ENCODE measurements around the gene FAAH2.
"Not testable (repeated sequence)": the region's sequence is repeated elsewhere in the genome, so short reads cannot be mapped to it uniquely, and the experiment has no call there.

Gene FAAH2

GRCh38 chrX:57286507-57287251, at the start of gene FAAH2:
TSS of gene FAAH2 (plus strand) at chrX:57286706. CDS start at chrX:57286826, 120 bp downstream.
- no peak for DNase-seq

- no peak for DNase-seq
Observed at GRCh38 chrX:57241967-57242366, 44.5 kb upstream of the FAAH2 start.

- DNase-seq: no peak
Observed at GRCh38 chrX:57251965-57252364, 34.5 kb upstream of the FAAH2 start.

- no peak for DNase-seq
Observed at GRCh38 chrX:57265126-57265525, 21.4 kb upstream of the FAAH2 start.

- no peak for DNase-seq
Observed at GRCh38 chrX:57266275-57266674, 20.2 kb upstream of the FAAH2 start.

- no peak for DNase-seq
Observed at GRCh38 chrX:57266871-57267270, 19.6 kb upstream of the FAAH2 start.

GRCh38 chrX:57267308-57267707, 19.2 kb upstream of the FAAH2 start:
- no peak for DNase-seq

- DNase-seq: no peak
Observed at GRCh38 chrX:57270980-57271379, 15.5 kb upstream of the FAAH2 start.

GRCh38 chrX:57282568-57282967, 3.9 kb upstream of the FAAH2 start:
- no peak for DNase-seq

- no peak for DNase-seq
Observed at GRCh38 chrX:57285001-57285400, 1.5 kb upstream of the FAAH2 start.

- DNase-seq: no peak
Observed at GRCh38 chrX:57289089-57289488, 2.6 kb downstream of the FAAH2 start.

GRCh38 chrX:57294961-57295360, 8.5 kb downstream of the FAAH2 start:
- DNase-seq: no peak

- not testable (repeated sequence) for DNase-seq
Observed at GRCh38 chrX:57295679-57296078, 9.2 kb downstream of the FAAH2 start.

- DNase-seq: no peak
Observed at GRCh38 chrX:57313583-57314215, 27.2 kb downstream of the FAAH2 start.

- no peak for DNase-seq
Observed at GRCh38 chrX:57329008-57329407, 42.5 kb downstream of the FAAH2 start.

GRCh38 chrX:57335790-57336189, 49.3 kb downstream of the FAAH2 start:
- not testable (repeated sequence) for DNase-seq

- no peak for DNase-seq
Observed at GRCh38 chrX:57353472-57354132, 67.1 kb downstream of the FAAH2 start.

- no peak for DNase-seq
Observed at GRCh38 chrX:57364145-57364544, 77.6 kb downstream of the FAAH2 start.

- no peak for DNase-seq
Observed at GRCh38 chrX:57366430-57366829, 79.9 kb downstream of the FAAH2 start.

- DNase-seq: peak; percentile 23
Observed at GRCh38 chrX:57367649-57368048, 81.1 kb downstream of the FAAH2 start.

GRCh38 chrX:57368158-57368557, 81.7 kb downstream of the FAAH2 start:
- no peak for DNase-seq

GRCh38 chrX:57379296-57379695, 92.8 kb downstream of the FAAH2 start:
- DNase-seq: no peak

- DNase-seq: no peak
Observed at GRCh38 chrX:57380026-57380796, 93.7 kb downstream of the FAAH2 start.

Data from left hindlimb (tissue), 1 donor.